SHP77 (cell line): ENCODE data around the gene TRAF3IP3.

Experiments
- DNase-seq, 2 experiments: peaks; one replicate each; lab custom pipeline; 2025; lab: John Stamatoyannopoulos, UW

TRAF3IP3 gene

GRCh38 chr1:209797978-209798639 is 42.3 kb downstream of the TRAF3IP3 start:
- peak in 1 of 2 experiments; percentile 8 for DNase-seq

GRCh38 chr1:209800984-209801834 is 45.4 kb downstream of the TRAF3IP3 start:
- no peak for DNase-seq

GRCh38 chr1:209802117-209802779 is 46.4 kb downstream of the TRAF3IP3 start:
- no peak for DNase-seq

GRCh38 chr1:209802780-209803152 is 46.9 kb downstream of the TRAF3IP3 start:
- DNase-seq, result no peak

- no peak for DNase-seq
Measured at GRCh38 chr1:209803568-209803967, 47.7 kb downstream of the TRAF3IP3 start.

GRCh38 chr1:209805341-209805781 is 49.5 kb downstream of the TRAF3IP3 start:
- DNase-seq, result no peak

- no peak for DNase-seq
Measured at GRCh38 chr1:209805875-209806760, 50.3 kb downstream of the TRAF3IP3 start, which contains the start of gene IRF6. TSS of gene IRF6 (minus strand) at chr1:209806142. CDS start at chr1:209801413, 4,729 bp downstream.

- no peak for DNase-seq
Measured at GRCh38 chr1:209807509-209807908, 51.7 kb downstream of the TRAF3IP3 start.

GRCh38 chr1:209808059-209808581 is 52.3 kb downstream of the TRAF3IP3 start:
- peak; percentile 91 for DNase-seq

- no peak for DNase-seq
Measured at GRCh38 chr1:209809611-209810010, 53.8 kb downstream of the TRAF3IP3 start.

- DNase-seq, result no peak
Measured at GRCh38 chr1:209810783-209811182, 54.9 kb downstream of the TRAF3IP3 start.

GRCh38 chr1:209813902-209814301 is 58.0 kb downstream of the TRAF3IP3 start:
- no peak for DNase-seq

GRCh38 chr1:209815490-209815889 is 59.6 kb downstream of the TRAF3IP3 start:
- DNase-seq, result no peak

GRCh38 chr1:209815931-209816341 is 60.1 kb downstream of the TRAF3IP3 start:
- DNase-seq, result peak in 1 of 2 experiments; percentile 56

- no peak for DNase-seq
Measured at GRCh38 chr1:209816923-209817322, 61.1 kb downstream of the TRAF3IP3 start.

GRCh38 chr1:209817691-209818090 is 61.8 kb downstream of the TRAF3IP3 start:
- DNase-seq, result no peak

- no peak for DNase-seq
Measured at GRCh38 chr1:209819058-209819457, 63.2 kb downstream of the TRAF3IP3 start.

GRCh38 chr1:209820986-209821385 is 65.1 kb downstream of the TRAF3IP3 start:
- DNase-seq, result no peak

GRCh38 chr1:209822706-209823105 is 66.9 kb downstream of the TRAF3IP3 start:
- no peak for DNase-seq

GRCh38 chr1:209823143-209824041 is 67.5 kb downstream of the TRAF3IP3 start:
- DNase-seq, result peak; percentile 55 to 58
